NCI-H748 treated with DMSO at 0.1 percent for 48 hours (cell line): ENCODE measurements around the gene RPEL1.
A peak's percentile ranks its signal among the peaks of the same experiment; 100 is the strongest.
"Not testable (repeated sequence)": the region's sequence is repeated elsewhere in the genome, so short reads cannot be mapped to it uniquely, and the experiment has no call there.

Source experiments
- DNase-seq: peaks from one replicate; lab custom pipeline; 2025; lab: John Stamatoyannopoulos, UW

RPEL1 gene

GRCh38 chr10:103245587-103245986 is at the start of gene RPEL1:
TSS of gene RPEL1 (plus strand) at chr10:103245887. CDS start at chr10:103245997, 110 bp downstream.
- DNase-seq = not testable (repeated sequence)

- no peak for DNase-seq
Measured at GRCh38 chr10:103196516-103196915, 49.2 kb upstream of the RPEL1 start.

- no peak for DNase-seq
Measured at GRCh38 chr10:103197174-103197573, 48.5 kb upstream of the RPEL1 start.

GRCh38 chr10:103197903-103198302 is 47.8 kb upstream of the RPEL1 start:
- DNase-seq = no peak

GRCh38 chr10:103198648-103199047 is 47.0 kb upstream of the RPEL1 start:
- no peak for DNase-seq

- no peak for DNase-seq
Measured at GRCh38 chr10:103199488-103199887, 46.2 kb upstream of the RPEL1 start.

- DNase-seq = no peak
Measured at GRCh38 chr10:103202319-103202718, 43.4 kb upstream of the RPEL1 start.

- DNase-seq = no peak
Measured at GRCh38 chr10:103203466-103203865, 42.2 kb upstream of the RPEL1 start.

- DNase-seq = peak; percentile 36
Measured at GRCh38 chr10:103204353-103205255, 41.1 kb upstream of the RPEL1 start.

GRCh38 chr10:103205401-103205800 is 40.3 kb upstream of the RPEL1 start:
- DNase-seq = not testable (repeated sequence)

GRCh38 chr10:103206715-103207114 is 39.0 kb upstream of the RPEL1 start:
- not testable (repeated sequence) for DNase-seq

GRCh38 chr10:103207141-103207540 is 38.5 kb upstream of the RPEL1 start:
- no peak for DNase-seq

- not testable (repeated sequence) for DNase-seq
Measured at GRCh38 chr10:103207643-103208042, 38.0 kb upstream of the RPEL1 start.

GRCh38 chr10:103210262-103210661 is 35.4 kb upstream of the RPEL1 start:
- not testable (repeated sequence) for DNase-seq

- no peak for DNase-seq
Measured at GRCh38 chr10:103215601-103216000, 30.1 kb upstream of the RPEL1 start.

GRCh38 chr10:103216362-103216761 is 29.3 kb upstream of the RPEL1 start:
- DNase-seq = not testable (repeated sequence)

- DNase-seq = no peak
Measured at GRCh38 chr10:103224133-103224532, 21.6 kb upstream of the RPEL1 start.

GRCh38 chr10:103224721-103225120 is 21.0 kb upstream of the RPEL1 start:
- not testable (repeated sequence) for DNase-seq

GRCh38 chr10:103225939-103226338 is 19.7 kb upstream of the RPEL1 start:
- DNase-seq = no peak

- no peak for DNase-seq
Measured at GRCh38 chr10:103227416-103227815, 18.3 kb upstream of the RPEL1 start.

- DNase-seq = no peak
Measured at GRCh38 chr10:103231047-103231551, 14.6 kb upstream of the RPEL1 start.

GRCh38 chr10:103232131-103232673 is 13.5 kb upstream of the RPEL1 start:
- DNase-seq = no peak
